Measurements from ENCODE around the gene TINAGL1.
"Not testable (repeated sequence)": the region's sequence is repeated elsewhere in the genome, so short reads cannot be mapped to it uniquely, and the experiment has no call there.

The TINAGL1 gene

GRCh38 chr1:31584869-31585735 lies 8.8 kb downstream of the TINAGL1 start:
- DNase-seq = no peak

- no peak for DNase-seq
Measured at GRCh38 chr1:31585736-31586365, 9.5 kb downstream of the TINAGL1 start.

DNA sequence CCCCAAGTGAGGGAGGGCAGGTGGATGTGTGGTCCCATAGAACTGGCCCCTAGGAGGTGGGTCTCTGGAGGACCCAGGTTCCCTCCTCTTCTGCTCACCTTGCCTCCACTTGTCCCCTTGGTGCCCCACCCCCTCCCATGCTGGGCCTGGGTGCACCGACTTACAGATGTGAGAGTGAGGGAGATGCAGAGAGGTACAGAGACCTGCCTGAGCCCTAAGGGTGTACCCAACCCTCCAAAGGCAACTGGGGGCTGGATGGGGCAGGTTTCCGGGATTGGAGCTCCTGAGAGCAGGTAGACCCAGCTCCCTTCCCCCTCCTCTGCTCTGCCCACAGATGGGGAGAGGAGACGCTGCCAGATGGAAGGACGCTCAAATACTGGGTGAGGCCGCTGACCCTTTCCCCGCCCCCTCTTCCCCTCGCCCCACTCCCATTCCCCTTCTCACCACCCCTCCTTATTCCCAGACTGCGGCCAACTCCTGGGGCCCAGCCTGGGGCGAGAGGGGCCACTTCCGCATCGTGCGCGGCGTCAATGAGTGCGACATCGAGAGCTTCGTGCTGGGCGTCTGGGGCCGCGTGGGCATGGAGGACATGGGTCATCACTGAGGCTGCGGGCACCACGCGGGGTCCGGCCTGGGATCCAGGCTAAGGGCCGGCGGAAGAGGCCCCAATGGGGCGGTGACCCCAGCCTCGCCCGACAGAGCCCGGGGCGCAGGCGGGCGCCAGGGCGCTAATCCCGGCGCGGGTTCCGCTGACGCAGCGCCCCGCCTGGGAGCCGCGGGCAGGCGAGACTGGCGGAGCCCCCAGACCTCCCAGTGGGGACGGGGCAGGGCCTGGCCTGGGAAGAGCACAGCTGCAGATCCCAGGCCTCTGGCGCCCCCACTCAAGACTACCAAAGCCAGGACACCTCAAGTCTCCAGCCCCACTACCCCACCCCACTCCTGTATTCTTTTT lies 10.3 kb downstream of the TINAGL1 start:
- DNase-seq = no peak

- DNase-seq = not testable (repeated sequence)
Measured at GRCh38 chr1:31587328-31587699, 11.0 kb downstream of the TINAGL1 start.

GRCh38 chr1:31587720-31588423 lies 11.6 kb downstream of the TINAGL1 start:
- no peak for DNase-seq

DNA sequence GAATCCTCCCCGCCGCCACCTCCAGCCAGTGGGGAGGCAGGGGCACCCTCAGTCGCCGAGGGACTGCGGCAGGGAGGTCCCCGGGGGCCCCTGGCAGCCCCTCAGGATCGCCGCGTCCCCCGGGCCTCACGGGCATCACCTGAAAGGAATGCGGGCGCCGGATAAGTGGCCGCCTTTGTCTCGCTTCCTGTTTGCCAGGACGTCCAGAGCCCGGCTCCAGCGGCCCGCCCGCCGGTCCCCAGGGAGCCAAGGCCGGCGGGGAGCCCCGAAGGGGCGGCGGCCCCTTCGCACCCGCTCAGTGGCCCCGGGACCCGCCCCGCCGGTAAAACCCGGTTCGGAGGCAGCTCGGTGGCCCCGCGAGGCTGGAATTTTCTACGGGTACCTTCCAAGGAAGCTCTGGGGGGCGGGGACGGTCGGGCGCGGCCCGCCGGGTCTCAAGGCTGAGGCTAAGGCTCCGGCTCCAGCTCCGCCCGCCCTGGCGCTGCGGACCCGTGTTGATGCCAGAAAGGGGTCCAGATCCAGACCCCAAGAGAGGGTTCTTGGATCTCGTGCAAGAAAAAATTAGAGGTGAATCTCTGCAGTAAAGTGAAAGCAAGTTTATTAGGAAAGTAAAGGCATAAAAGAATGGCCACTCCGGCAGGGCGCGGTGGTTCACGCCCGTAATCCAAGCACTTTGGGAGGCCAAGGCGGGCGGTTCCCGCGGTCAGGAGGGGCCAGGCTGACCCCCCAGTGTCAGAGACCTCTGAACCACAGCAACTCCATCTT lies 12.6 kb downstream of the TINAGL1 start:
- no peak for DNase-seq

DNA sequence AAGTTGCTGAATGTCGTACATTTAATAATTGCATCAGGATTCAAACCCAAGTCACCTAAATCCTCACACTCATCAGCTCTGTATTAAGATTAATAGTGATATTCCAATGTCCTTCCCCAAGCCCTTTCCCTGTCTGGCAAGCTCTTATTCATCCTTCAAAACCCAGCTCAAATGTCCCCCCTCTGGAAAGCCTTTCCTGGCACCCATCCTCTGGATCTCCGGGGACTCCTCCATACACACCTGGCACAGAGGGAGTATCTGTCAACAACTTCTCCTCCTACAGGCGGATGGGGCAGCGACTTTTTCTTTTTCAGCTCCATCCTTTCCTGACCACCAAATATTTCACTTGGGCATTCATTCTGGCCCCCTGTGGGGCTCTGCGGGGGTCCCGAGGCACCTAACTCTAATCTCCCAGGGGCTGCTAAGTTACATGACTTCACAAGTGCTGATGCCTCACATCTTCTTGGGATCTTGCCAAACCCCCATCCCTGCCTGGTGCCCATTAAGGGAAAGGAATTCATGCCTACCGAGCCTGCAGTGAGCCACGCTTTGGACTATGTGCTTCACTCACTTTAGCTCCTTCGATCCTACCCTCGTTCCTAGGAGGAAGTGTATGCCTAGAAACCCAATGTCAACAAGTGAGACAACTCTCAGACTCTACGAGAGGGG lies 15.2 kb downstream of the TINAGL1 start:
- no peak for DNase-seq

DNA sequence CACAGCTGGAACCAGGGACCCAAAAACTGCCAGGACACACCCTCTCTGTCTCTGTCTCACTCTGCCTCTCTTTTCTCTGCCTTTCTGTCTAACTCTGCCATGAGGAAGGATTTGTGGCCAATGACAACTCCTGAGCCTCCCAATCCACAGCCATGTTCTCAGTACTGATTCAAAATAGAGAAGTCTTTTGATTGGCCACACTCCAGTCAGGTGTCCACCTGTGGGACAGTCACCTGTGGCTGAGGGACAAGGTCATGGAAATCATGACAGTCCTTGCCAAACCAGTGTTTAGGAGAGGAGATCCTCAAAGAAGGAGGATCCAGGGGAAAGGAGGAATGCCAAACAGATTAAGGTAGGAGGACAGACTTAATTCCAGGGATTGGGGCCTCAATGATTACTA lies 15.8 kb downstream of the TINAGL1 start:
- DNase-seq = no peak

- DNase-seq = no peak
Measured at GRCh38 chr1:31593136-31593665, 16.9 kb downstream of the TINAGL1 start.

DNA sequence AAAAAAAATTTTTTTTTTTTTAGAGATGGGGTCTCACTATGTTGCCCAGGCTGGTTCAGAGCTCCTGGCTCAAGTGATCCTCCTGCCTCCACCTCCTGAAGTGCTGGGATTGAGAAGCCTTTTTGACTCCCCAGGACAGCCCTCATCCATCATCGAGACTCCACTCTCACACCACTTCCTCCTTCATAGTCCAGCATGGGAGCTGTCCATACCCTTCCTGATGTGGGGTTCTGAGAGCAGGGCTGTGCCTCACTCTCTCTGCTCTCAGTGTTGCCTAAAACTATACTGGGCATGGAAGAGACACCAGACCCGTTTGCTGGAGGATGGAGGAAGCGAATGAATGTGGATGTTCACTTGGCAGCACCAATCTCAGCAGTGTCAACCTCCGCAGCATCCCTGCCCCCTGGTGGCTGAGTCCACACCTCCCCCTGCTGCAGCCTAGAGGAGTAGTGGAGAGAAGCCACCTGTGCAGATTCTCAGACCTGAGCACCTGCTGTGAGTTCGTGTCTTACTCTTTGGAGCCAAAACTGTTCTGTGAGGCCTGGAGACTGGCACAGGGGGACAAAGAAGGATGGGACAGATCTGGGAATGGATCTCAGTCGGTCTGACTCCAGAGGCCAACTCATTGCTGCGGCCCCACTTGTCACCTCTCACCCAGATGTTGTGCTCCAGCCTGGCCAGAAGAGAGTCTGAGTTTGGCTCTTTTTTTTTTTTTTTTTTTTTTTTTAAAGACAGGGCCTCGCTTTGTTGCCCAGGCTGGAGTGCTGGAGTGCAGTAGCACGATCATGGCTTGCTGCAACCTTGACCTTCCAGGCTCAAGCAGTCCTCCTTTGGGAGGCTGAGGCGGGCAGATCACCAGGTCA lies 17.7 kb downstream of the TINAGL1 start:
- no peak for DNase-seq

DNA sequence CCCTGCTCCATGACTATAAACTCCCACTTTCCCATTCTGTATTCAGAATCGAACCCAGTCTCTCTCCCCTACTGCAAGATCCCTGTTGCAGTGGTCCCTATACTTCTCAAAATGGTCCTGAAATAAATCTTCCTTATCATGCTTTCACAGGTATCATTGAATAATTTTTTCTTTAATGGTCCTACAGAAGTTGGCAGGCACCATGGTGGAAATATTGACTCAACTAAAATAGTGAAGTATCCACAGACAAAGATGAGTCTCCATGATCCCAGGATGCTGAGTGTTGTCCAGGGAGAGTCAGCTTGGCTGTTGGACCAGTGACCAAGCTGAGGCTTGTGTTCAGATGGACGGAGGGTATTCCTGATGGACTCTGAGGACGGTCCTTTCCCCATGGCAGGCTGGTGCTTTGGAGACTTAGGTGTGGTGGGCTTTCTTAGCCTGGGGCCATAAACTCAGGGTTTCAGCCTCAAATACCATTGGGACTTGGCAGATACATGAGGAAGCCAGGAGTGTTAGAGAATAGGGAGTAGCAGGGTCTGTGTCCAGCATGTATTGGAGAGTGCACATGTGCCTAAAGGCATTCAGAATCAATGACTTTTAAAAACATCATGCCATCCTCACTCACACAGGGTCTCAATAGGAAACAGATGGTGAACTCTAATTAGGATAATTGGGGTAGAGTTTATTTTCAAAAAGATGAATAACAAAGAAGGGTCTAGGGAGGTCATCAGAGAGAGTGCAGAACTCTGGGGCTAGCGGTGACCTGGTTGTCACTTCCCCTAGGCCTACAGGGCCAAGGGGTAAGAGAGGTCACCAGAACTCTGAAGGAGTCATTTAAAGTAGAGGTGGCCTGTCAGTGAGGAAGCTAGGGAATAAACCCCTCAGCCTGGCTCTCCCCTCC lies 19.8 kb downstream of the TINAGL1 start:
- no peak for DNase-seq

DNA sequence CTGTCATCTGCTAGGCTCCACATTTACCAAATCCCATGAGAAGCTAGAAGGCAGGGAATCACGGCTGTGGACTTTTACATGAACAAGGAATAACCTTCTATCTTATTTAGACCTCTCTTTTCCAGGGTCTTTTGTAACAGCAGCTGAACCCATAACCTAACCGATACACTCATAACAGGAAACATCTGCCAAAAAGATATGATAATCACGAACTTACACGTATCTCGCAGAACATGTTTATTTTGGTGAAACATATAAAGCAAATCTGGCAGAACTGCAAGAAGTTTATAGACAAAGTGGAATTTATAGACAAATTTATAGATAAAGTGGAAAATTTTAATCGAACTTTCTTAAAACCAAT lies 20.4 kb downstream of the TINAGL1 start:
- no peak for DNase-seq

- no peak for DNase-seq
Measured at GRCh38 chr1:31598980-31599379, 22.7 kb downstream of the TINAGL1 start.

DNA sequence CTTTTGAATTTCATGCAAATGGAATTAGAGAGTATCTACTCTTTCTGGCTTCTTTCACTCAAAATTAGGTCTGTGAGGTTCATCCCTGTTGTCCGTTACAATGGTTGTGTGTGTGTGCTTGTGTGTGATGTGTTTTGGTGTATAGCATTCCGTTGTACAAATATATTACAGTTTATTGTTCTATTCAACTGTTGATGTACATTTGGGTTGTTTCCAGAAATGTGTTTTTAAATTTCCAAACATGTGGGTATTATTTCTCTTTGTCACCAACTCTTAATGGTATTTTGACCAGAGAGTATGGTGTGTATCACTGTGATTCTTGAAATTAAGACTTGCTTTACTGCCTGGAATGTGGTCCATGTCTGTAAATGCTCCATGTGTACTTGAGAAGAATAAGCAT lies 24.3 kb downstream of the TINAGL1 start:
- no peak for DNase-seq

- no peak for DNase-seq
Measured at GRCh38 chr1:31602081-31602480, 25.8 kb downstream of the TINAGL1 start.

GRCh38 chr1:31605908-31606427 lies 29.7 kb downstream of the TINAGL1 start:
- DNase-seq = no peak

DNA sequence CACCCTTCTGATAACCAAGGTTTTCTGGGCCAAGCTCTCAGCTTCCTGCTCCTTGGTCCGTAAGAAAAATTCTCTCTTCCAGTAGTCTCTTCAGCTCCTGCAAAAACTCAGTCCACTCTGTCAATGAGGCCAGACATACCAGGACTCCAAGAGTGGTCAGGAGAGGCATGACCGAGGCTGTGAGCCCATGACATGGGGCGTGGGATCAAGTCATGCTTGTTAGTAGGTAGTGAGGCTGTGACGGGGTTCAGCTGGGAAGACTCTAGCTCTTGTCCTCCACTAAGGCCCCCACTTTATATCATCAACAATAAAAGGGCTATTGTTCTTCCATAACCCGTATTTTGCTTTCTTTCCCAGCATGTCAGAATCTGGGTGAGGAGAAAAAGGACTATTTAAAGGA lies 31.0 kb downstream of the TINAGL1 start:
- no peak for DNase-seq

DNA sequence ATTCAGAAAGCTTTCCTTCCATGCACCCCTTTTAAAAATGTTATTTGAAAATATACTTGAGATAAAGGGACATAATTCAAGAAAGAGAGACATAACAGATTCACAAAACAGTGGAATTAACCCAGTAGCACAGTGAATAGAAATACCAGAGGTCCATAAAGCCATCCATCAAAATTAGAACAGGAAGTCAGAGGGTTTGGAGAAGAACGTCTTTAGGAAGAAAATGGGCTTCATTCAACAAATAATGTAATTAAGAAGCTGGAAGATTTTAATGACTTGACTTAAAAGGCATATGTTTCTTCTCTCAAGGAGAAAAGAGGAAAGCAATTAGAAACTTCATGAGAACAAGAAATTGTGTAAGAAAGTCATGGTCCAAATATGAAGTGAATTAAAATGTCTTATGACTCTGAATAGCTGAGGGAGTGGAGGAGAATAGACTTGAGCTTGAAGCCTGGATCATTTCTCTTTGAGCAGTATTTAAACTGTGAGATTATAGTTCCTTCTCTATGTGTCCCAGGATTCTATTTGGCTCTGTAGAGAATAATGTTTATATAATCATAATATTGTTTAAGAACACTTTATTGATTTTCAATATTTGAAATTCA lies 33.3 kb downstream of the TINAGL1 start:
- DNase-seq = no peak

Data from activated gamma-delta T cell (primary cell).